GM18502 (cell line): Measurements from ENCODE around the gene ADAMTSL3.
A peak's percentile ranks its signal among the peaks of the same experiment; 100 is the strongest.

Source experiments
- ATAC-seq: cut with Tn5 transposase; IDR thresholded peaks from one replicate; pipeline ENCODE4 v1.9.1; 2021; ENCODE audit warnings: mild to moderate bottlenecking; ENCODE audit not compliant: unreplicated experiment, poor library complexity

The ADAMTSL3 gene

GRCh38 chr15:83858820-83859505 is 205.0 kb downstream of the ADAMTSL3 start:
- no peak for ATAC-seq

DNA sequence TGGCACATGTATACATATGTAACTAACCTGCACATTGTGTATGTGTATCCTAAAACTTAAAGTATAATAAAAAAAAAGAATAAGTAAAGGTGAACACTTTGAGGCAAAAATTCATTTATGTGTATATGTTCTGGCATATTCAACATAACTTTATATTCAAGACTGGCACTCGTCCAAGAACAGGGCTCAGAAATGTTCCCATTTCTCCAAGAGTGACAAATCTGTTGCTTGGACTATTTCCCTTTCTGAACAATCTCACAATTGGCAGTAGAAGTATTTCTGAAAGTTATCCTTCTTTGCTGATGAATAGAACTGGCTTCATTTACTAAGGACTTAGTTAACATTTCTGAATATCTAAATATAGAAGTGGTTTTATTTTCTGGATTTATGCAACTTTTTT is 212.8 kb downstream of the ADAMTSL3 start:
- no peak for ATAC-seq

GRCh38 chr15:83869341-83869740 is 215.4 kb downstream of the ADAMTSL3 start:
- ATAC-seq: no peak

DNA sequence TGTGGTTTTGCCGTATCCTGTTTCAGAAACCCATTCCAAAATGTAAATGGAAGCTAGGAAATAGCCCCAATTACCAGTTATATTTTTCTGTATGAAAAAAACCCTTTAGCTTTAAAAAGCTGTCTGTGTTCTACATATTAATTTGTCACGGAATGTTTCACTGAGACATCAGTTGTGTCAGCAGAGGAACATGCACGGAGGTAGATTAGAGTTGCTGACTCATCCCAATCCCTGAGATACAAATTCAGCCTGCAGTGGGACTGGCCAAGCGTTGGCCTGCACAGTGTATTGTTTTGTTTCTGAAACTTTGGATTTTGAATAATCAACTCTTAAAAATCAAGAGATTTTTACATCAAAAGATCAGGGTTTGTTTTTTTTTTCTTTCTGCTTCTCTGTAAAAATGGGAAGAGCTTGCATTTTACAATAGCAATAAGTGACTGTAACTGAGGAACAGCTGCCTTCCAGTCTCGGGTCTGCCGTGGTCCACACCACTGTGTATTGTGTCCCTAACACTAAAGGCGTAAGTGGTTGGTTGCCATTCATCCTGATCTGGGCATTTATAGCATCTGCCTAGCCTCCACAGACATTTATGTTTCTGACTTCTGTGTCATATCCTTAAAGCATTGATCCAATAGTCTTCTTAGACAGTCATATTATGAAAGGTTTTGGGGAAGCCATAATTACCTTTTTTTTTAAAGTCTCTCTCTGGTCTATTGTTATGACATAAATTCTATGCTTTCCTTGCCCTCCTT is 218.1 kb downstream of the ADAMTSL3 start:
- peak; percentile 89 for ATAC-seq

- no peak for ATAC-seq
These were observed 220.0 kb downstream of the ADAMTSL3 start for GRCh38 chr15:83873966-83874365.

GRCh38 chr15:83880529-83880928 is 226.6 kb downstream of the ADAMTSL3 start:
- no peak for ATAC-seq

- no peak for ATAC-seq
These were observed 227.2 kb downstream of the ADAMTSL3 start for GRCh38 chr15:83881156-83881555.

- no peak for ATAC-seq
These were observed 232.4 kb downstream of the ADAMTSL3 start for GRCh38 chr15:83886321-83886720.

DNA sequence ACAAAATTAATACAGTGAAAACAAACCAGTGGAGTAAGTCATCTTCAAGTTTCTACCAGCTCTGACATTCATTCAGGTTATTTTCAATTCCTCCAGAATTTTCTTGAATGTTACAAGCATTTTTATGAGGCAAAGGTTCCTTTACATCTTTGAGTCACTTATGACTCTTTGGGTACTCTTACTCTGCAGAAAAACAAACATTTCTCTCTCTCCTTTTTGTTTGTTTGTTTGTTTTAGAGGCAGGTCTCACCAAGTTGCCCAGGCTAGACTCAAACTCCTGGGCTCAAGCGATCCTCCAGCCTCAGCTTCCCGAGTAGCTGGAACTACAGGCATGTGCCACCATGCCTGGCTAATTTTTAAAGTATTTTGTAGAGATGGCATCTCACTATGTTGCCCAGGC is 233.5 kb downstream of the ADAMTSL3 start:
- no peak for ATAC-seq

GRCh38 chr15:83887961-83888360 is 234.0 kb downstream of the ADAMTSL3 start:
- no peak for ATAC-seq

- ATAC-seq: no peak
These were observed 236.1 kb downstream of the ADAMTSL3 start for GRCh38 chr15:83889995-83890394.

- ATAC-seq: no peak
These were observed 236.7 kb downstream of the ADAMTSL3 start for GRCh38 chr15:83890587-83890986.

DNA sequence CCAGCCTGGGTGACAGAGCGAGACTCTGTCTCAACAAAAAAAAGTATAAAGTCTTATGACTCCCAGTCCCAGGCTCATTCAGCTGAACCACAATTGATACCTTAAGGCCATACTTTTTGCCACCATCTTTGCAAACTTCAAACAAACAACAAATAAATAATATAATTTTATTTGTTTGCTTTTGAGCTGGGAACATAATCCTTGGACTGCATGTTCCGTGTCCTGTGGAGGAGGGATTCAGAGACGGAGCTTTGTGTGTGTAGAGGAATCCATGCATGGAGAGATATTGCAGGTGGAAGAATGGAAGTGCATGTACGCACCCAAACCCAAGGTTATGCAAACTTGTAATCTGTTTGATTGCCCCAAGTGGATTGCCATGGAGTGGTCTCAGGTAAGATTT is 238.6 kb downstream of the ADAMTSL3 start:
- no peak for ATAC-seq

GRCh38 chr15:83893308-83893707 is 239.4 kb downstream of the ADAMTSL3 start:
- no peak for ATAC-seq

DNA sequence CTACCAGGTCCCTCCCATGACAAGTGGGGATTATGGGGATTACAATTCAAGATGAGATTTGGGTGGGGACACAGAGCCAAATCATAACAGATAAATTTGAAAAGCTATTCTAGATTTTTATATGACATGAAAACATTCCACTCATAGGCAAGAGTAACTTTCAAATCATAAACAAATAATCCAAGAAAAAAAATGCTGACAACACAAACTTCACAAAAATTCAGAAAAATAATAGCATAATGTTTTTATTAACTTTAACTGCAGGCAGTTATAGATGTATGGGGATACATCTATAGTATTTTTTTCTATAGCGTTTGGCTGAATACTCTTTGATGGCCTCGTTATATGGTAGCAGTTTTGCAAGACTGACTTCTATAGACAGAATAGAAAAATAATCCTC is 243.1 kb downstream of the ADAMTSL3 start:
- no peak for ATAC-seq

DNA sequence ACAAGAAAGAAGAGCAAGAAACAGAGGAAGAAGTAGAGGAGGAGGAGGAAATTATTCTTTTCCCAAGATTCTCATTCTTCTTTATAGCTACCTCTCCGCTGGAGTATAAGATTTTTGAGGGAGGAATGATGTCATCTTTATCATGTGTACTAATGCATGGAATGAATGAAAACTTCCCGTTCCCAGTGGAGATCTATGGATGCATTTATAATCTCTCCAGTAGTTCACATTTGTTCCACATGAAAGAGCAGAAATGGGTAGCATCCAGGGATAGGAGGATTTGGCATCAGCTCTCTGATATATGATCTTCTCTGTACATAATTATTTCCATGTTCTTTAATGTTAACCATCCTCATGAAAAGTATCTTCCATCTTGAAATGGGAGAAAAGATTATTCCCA is 244.4 kb downstream of the ADAMTSL3 start:
- no peak for ATAC-seq

DNA sequence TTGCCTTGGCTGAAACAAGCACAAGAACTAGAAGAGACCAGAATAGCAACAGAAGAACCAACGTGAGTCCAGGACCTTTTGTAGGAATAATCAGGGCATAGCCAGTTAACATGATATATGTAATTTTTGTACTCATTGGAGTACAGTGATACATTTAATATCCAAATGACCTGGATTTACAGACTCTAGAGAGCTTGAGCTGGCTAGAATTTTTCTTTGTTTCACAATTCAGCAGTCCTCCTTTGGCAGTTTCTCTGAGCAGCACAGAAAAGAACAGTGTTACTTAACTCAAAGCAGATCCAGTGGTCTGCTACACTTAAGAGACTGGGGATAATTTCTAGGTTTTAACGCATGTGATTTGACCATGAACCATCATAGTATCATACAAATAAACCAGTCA is 245.7 kb downstream of the ADAMTSL3 start:
- no peak for ATAC-seq

GRCh38 chr15:83904107-83905040 is 250.5 kb downstream of the ADAMTSL3 start:
- no peak for ATAC-seq

GRCh38 chr15:83905556-83906273 is 251.8 kb downstream of the ADAMTSL3 start:
- no peak for ATAC-seq

DNA sequence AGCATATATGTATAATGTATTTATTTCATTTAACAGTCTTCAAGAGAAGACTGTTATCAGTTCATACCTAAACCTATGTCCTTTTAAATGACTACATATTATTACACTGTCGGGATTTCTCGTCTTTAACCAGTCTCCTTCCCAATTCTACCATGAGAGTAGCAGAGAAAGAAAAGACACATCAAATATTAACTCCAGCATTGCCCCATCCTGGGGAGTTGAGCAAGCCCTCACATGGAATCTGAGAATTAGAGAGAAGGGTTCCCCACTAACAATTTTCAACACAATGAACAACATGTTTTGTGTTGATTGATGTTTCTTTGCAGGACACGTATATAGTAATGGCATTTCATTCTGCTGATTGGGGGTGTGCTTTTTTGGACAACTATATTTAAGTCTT is 257.4 kb downstream of the ADAMTSL3 start:
- ATAC-seq: no peak
